C4-2B (cell line): Measurements from ENCODE around the gene TEX50.

Experiments
- ZFX ChIP-seq: fragments of 450-650 bp; IDR thresholded peaks from 2 replicates; pipeline ENCODE4 v1.6.1; 2017
- TF ChIP-seq, protein P1 (sequence below): fragments of 450-650 bp; conservative IDR thresholded peaks from 2 replicates; pipeline ENCODE4 v1.5.1; 2017; ENCODE audit warnings: mild to moderate bottlenecking

GRCh38 chr1:173666646-173667045 is 31.5 kb downstream of the TEX50 start:
- TF ChIP-seq, protein P1, sequence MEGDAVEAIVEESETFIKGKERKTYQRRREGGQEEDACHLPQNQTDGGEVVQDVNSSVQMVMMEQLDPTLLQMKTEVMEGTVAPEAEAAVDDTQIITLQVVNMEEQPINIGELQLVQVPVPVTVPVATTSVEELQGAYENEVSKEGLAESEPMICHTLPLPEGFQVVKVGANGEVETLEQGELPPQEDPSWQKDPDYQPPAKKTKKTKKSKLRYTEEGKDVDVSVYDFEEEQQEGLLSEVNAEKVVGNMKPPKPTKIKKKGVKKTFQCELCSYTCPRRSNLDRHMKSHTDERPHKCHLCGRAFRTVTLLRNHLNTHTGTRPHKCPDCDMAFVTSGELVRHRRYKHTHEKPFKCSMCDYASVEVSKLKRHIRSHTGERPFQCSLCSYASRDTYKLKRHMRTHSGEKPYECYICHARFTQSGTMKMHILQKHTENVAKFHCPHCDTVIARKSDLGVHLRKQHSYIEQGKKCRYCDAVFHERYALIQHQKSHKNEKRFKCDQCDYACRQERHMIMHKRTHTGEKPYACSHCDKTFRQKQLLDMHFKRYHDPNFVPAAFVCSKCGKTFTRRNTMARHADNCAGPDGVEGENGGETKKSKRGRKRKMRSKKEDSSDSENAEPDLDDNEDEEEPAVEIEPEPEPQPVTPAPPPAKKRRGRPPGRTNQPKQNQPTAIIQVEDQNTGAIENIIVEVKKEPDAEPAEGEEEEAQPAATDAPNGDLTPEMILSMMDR, result no peak
- TF ChIP-seq ZFX, result no peak
